Left ventricle myocardium inferior (tissue), 1 donor: Measurements from ENCODE around the gene GSC. TPM values are rescaled to one million over a fixed set of nuclear protein-coding genes. Genes with fewer than 3 reads are reported as not detected.

ENCODE experiments used
- DNase-seq: peaks from one replicate; pipeline ENCODE4 v3.0.0-alpha.2; 2020
- H3K27ac ChIP-seq: fragments of 200-600 bp; replicated peaks from 2 replicates; pipeline ENCODE4 v1.8.0; 2021
- H3K27me3 ChIP-seq: fragments of 200-600 bp; 2 replicates; pipeline ENCODE4 v1.8.0; 2021; ENCODE audit warnings: low read depth
- H3K36me3 ChIP-seq: fragments of 200-600 bp; 2 replicates; pipeline ENCODE4 v1.8.0; 2021
- H3K4me1 ChIP-seq: fragments of 200-600 bp; 2 replicates; pipeline ENCODE4 v1.8.0; 2021
- H3K4me3 ChIP-seq: fragments of 200-600 bp; 2 replicates; pipeline ENCODE4 v1.8.0; 2021; ENCODE audit warnings: mild to moderate bottlenecking, moderate library complexity
- H3K9me3 ChIP-seq: fragments of 200-600 bp; replicated peaks from 2 replicates; pipeline ENCODE4 v1.8.0; 2021
- CTCF ChIP-seq: fragments of 200-600 bp; IDR thresholded peaks from 2 replicates; pipeline ENCODE4 v1.8.0; 2021; ENCODE audit warnings: antibody characterized with exemption, mild to moderate bottlenecking, borderline replicate concordance
- intact Hi-C: fragments of 100-400 bp; cut with micrococcal nuclease; formaldehyde crosslinking; loops from one replicate; pipeline ENCODE4 v1.11.0; 2022
- total RNA-seq: library from RNA; stranded (reverse); fragmentation: NEBNext Ultra II Directional; extraction: Animal tissue kit (Norgen Biotek cat#: 25700); gene quantifications from one replicate; pipeline ENCODE4 v1.2.1, GENCODE V29; 2021
- donor health status: DM: no; HTN: yes; CAD: no; lungs with severe emphysema.

Gene GSC
- total RNA-seq, 1 donor from 2014 or later = 0.66 TPM

- intact Hi-C loops = no loop called here
- H3K27ac ChIP-seq = no peak overlapping the region
- H3K36me3 ChIP-seq = no peaks in the 10 kb centered on the region
- no peak for DNase-seq
- H3K4me3 ChIP-seq = no peak overlapping the region
- H3K27me3 ChIP-seq = peaks cover 94% of the 10 kb centered on the region
- H3K9me3 ChIP-seq = no peaks in the 10 kb centered on the region
- no peak for TF ChIP-seq CTCF
- H3K4me1 ChIP-seq = no peaks in the 10 kb centered on the region
Measured at GRCh38 chr14:94787092-94787491, 17.2 kb upstream of the GSC start.

GRCh38 chr14:94780536-94781399 lies 10.9 kb upstream of the GSC start:
- no peaks in the 10 kb centered on the region for H3K9me3 ChIP-seq
- intact Hi-C loops = no loop called here
- H3K4me3 ChIP-seq = no peak overlapping the region
- H3K36me3 ChIP-seq = no peaks in the 10 kb centered on the region
- no peak for DNase-seq
- H3K4me1 ChIP-seq = no peaks in the 10 kb centered on the region
- no peak for TF ChIP-seq CTCF
- H3K27me3 ChIP-seq = peaks cover 94% of the 10 kb centered on the region
- H3K27ac ChIP-seq = no peak overlapping the region

- no peak for DNase-seq
- Histone ChIP-seq H3K27me3 (peaks cover 94% of the 10 kb centered on the region), H3K4me1 (no peaks in the 10 kb centered on the region), H3K4me3 (no peak overlapping the region), H3K36me3 (no peaks in the 10 kb centered on the region), H3K27ac (no peak overlapping the region), H3K9me3 (no peaks in the 10 kb centered on the region)
- intact Hi-C loops = no loop called here
- no peak for TF ChIP-seq CTCF
Measured at GRCh38 chr14:94779713-94780112, 9.8 kb upstream of the GSC start.

GRCh38 chr14:94775871-94776210 lies 5.9 kb upstream of the GSC start:
- intact Hi-C loops = no loop called here
- TF ChIP-seq CTCF = no peak
- H3K27me3 ChIP-seq = peaks cover 100% of the 10 kb centered on the region
- peaks cover 11% of the 10 kb centered on the region for H3K4me1 ChIP-seq
- no peak for DNase-seq
- H3K36me3 ChIP-seq = no peaks in the 10 kb centered on the region
- H3K9me3 ChIP-seq = no peaks in the 10 kb centered on the region
- H3K4me3 ChIP-seq = no peak overlapping the region
- no peak overlapping the region for H3K27ac ChIP-seq

GRCh38 chr14:94775091-94775870 lies 5.4 kb upstream of the GSC start:
- intact Hi-C loops = no loop called here
- Histone ChIP-seq H3K4me3 (no peak overlapping the region), H3K27me3 (peaks cover 100% of the 10 kb centered on the region)

More at GRCh38 chr14:94775091-94775870, 5.4 kb upstream of the GSC start:
- Histone ChIP-seq H3K36me3 (no peaks in the 10 kb centered on the region), H3K9me3 (no peaks in the 10 kb centered on the region), H3K27ac (no peak overlapping the region), H3K4me1 (peaks cover 16% of the 10 kb centered on the region)
- no peak for TF ChIP-seq CTCF
- DNase-seq = no peak
